HCT116 (cell line): ENCODE data around the gene ACTN4. TPM values are rescaled to one million over a fixed set of nuclear protein-coding genes. Genes with fewer than 3 reads are reported as not detected.

Experiments used
- ATAC-seq: fragments of 200-7000 bp; cut with Tn5 transposase; 2 replicates; pipeline ENCODE4 v1.9.1; 2020; ENCODE audit warnings: mild to moderate bottlenecking, moderate library complexity
- BruUV-seq: library from RNA; stranded (reverse); fragments of 400-500 nt; replicated peaks from 2 replicates; lab custom pipeline; 2021; lab: Mats Ljungman, UMichigan
- CTCF ChIA-PET: fragments of 300-600 bp; sonication (Branson Sonifier 250); formaldehyde crosslinking; loops from one replicate; lab custom pipeline; 2021; ENCODE audit warnings: antibody characterized with exemption; lab: Charles Lee
- POLR2A ChIA-PET: fragments of 300-600, 350-600 bp; sonication (Branson Sonifier 250); formaldehyde crosslinking; loops from one replicate; lab custom pipeline; 2021; ENCODE audit warnings: antibody characterized with exemption; lab: Charles Lee
- RAD21 ChIA-PET, 2 experiments: fragments of 300-600 bp; sonication (Branson Sonifier 250); formaldehyde crosslinking; loops; one replicate each; lab custom pipeline; 2023; ENCODE audit warnings: low total read pairs in 2 of 2; ENCODE audit not compliant: uncharacterized antibody in 2 of 2, unreplicated experiment in 2 of 2, low non-redundant PET in 1 of 2; lab: Charles Lee
- DNase-seq: peaks from one replicate; pipeline ENCODE4 v3.0.0-alpha.2; 2010; ENCODE audit warnings: low read depth, low spot score
- H2AFZ ChIP-seq: fragments of 200-600 bp; shearing (Covaris generic), sonication (generic); 2 replicates; pipeline ENCODE4 v1.6.1; 2017; ENCODE audit warnings: low read depth, mixed run types, mixed read lengths, antibody characterized with exemption, low read length; ENCODE audit not compliant: poor library complexity, severe bottlenecking
- H3K27ac ChIP-seq: 2 replicates; pipeline ENCODE4 v1.5.1; 2012; ENCODE audit warnings: low read depth, low read length
- H3K27me3 ChIP-seq: fragments of 200-600 bp; sonication (generic); 2 replicates; pipeline ENCODE4 v1.6.1; 2016; ENCODE audit warnings: mixed run types, low read length, mixed read lengths; ENCODE audit not compliant: insufficient read depth
- H3K36me3 ChIP-seq, 2 experiments: fragments of 200-500 bp in 1 of 2; fragments of 200-600 bp in 1 of 2; sonication (Bioruptor generic) in 1 of 2; sonication (generic) in 1 of 2; 2 replicates each; pipeline versions ENCODE4 v1.5.1 to v1.6.1; 2014 to 2016; ENCODE audit warnings: low read length in 2 of 2, inconsistent platforms in 1 of 2, mixed read lengths in 1 of 2, mixed run types in 1 of 2; ENCODE audit not compliant: insufficient read depth in 2 of 2, control insufficient read depth in 1 of 2
- H3K4me1 ChIP-seq, 2 experiments: fragments of 200-600 bp in 1 of 2; sonication (generic) in 1 of 2; 2 replicates each; pipeline versions ENCODE4 v1.5.1 to v1.6.1; 2012 to 2017; ENCODE audit warnings: low read length in 2 of 2, inconsistent platforms in 1 of 2, mild to moderate bottlenecking in 1 of 2, mixed read lengths in 1 of 2, mixed run types in 1 of 2, moderate library complexity in 1 of 2; ENCODE audit not compliant: insufficient read depth in 2 of 2, control insufficient read depth in 1 of 2
- H3K4me2 ChIP-seq: fragments of 200-600 bp; sonication (generic); 2 replicates; pipeline ENCODE4 v1.6.1; 2017; ENCODE audit warnings: mixed run types, low read length, mixed read lengths
- H3K4me3 ChIP-seq, 2 experiments: fragments of 200-600 bp in 1 of 2; sonication (generic) in 1 of 2; replicated peaks in 1 of 2; 2 replicates each; pipeline ENCODE4 v1.5.1; 2011 to 2016; ENCODE audit warnings: low read length in 2 of 2, control low read depth in 1 of 2, low read depth in 1 of 2, mild to moderate bottlenecking in 1 of 2, mixed read lengths in 1 of 2, mixed run types in 1 of 2
- H3K79me2 ChIP-seq: fragments of 200-600 bp; sonication (generic); 2 replicates; pipeline ENCODE4 v1.6.1; 2017; ENCODE audit warnings: mild to moderate bottlenecking, mixed run types, low read length, moderate library complexity, mixed read lengths; ENCODE audit not compliant: insufficient read depth
- H3K9ac ChIP-seq: fragments of 200-600 bp; sonication (generic); 2 replicates; pipeline ENCODE4 v1.6.1; 2016; ENCODE audit warnings: low read length, mixed read lengths
- H3K9me2 ChIP-seq: fragments of 200-600 bp; sonication (generic), shearing (Covaris generic); 2 replicates; pipeline ENCODE4 v1.6.1; 2017; ENCODE audit warnings: mixed run types, mild to moderate bottlenecking, moderate library complexity; ENCODE audit not compliant: insufficient read depth
- H3K9me3 ChIP-seq, 2 experiments: fragments of 200-500 bp in 1 of 2; fragments of 200-600 bp in 1 of 2; sonication (Bioruptor generic) in 1 of 2; sonication (generic) in 1 of 2; 2 replicates each; pipeline ENCODE4 v1.6.1; 2014 to 2017; ENCODE audit warnings: low read length in 2 of 2, mixed read lengths in 2 of 2, inconsistent platforms in 1 of 2, low read depth in 1 of 2, mild to moderate bottlenecking in 1 of 2, mixed run types in 1 of 2, moderate library complexity in 1 of 2; ENCODE audit not compliant: control insufficient read depth in 1 of 2, insufficient read depth in 1 of 2
- H4K20me1 ChIP-seq: fragments of 200-600 bp; sonication (generic), shearing (Covaris generic); 2 replicates; pipeline ENCODE4 v1.6.1; 2017; ENCODE audit warnings: mixed run types, mild to moderate bottlenecking, moderate library complexity; ENCODE audit not compliant: insufficient read depth
- CEBPB ChIP-seq: IDR thresholded peaks from 2 replicates; pipeline ENCODE4 v1.6.1; 2012; ENCODE audit warnings: low read depth
- EGR1 ChIP-seq: IDR thresholded peaks from 2 replicates; pipeline ENCODE4 v1.6.1; 2012; ENCODE audit warnings: low read depth
- POLR2AphosphoS5 ChIP-seq: IDR thresholded peaks from 2 replicates; pipeline ENCODE4 v1.6.1; 2011; ENCODE audit warnings: mild to moderate bottlenecking, low read depth, low read length, moderate library complexity
- ZBTB33 ChIP-seq: IDR thresholded peaks from 2 replicates; pipeline ENCODE4 v1.6.1; 2011; ENCODE audit warnings: mild to moderate bottlenecking, low read length, moderate library complexity; ENCODE audit not compliant: insufficient replicate concordance; ENCODE audit errors: extremely low read depth
- ZFX ChIP-seq: fragments of 450-650 bp; IDR thresholded peaks from 2 replicates; pipeline ENCODE4 v1.6.1; 2017
- ZNF274 ChIP-seq: fragments of 200-500 bp; sonication (Bioruptor generic); IDR thresholded peaks from 2 replicates; pipeline ENCODE4 v1.6.1; 2014; ENCODE audit warnings: mild to moderate bottlenecking, low read depth, low read length, inconsistent platforms
- intact Hi-C: fragments of 100-400 bp; cut with micrococcal nuclease; formaldehyde crosslinking; loops from 2 replicates; pipeline ENCODE4 v1.10.0; 2022
- total RNA-seq: library from RNA; stranded (reverse); gene quantifications from one replicate; pipeline ENCODE4 v1.2.1, GENCODE V29; 2021; ENCODE audit not compliant: unreplicated experiment

ACTN4 gene
- total RNA-seq, 1 experiment from 2014 or later = 651 TPM

GRCh38 chr19:38736036-38736412 lies 88.6 kb downstream of the ACTN4 start:
- peak overlapping the region; percentile 68 for H3K4me2 ChIP-seq
- no peaks in the 10 kb centered on the region for H3K9me2 ChIP-seq
- RAD21 ChIA-PET = no interaction called here
- peak overlapping the region; percentile 47 for H3K9ac ChIP-seq
- no TSS peak for BruUV-seq
- H3K9me3 ChIP-seq = no peaks in the 10 kb centered on the region
- ATAC-seq = peak; percentile 46
- CTCF ChIA-PET = no interaction called here
- peak overlapping the region; percentile 32 to 50 for H3K4me3 ChIP-seq
- peaks cover 4 to 7% of the 10 kb centered on the region in 2 experiments; a peak in 2 of 4 replicates for H3K36me3 ChIP-seq
- peak; percentile 59 for TF ChIP-seq EGR1
- no peak for TF ChIP-seq ZBTB33
- no peak for TF ChIP-seq ZNF274
- TF ChIP-seq ZFX = no peak
- TF ChIP-seq POLR2AphosphoS5 = no peak
- TF ChIP-seq CEBPB = no peak
- 0 out of 2 replicates have a peak, but pooled peaks cover 3% of the 10 kb centered on the region for H4K20me1 ChIP-seq
- H2AFZ ChIP-seq = no peak overlapping the region
- POLR2A ChIA-PET = no interaction called here
- H3K4me1 ChIP-seq = peaks cover 13 to 55% of the 10 kb centered on the region in 2 experiments; a peak in 3 of 4 replicates
- H3K79me2 ChIP-seq = no peaks in the 10 kb centered on the region
- peak overlapping the region; percentile 45; the same call in 1 of the 2 replicates for H3K27ac ChIP-seq
- intact Hi-C loops = loop anchor here (5.0 kb wide), 1 partner anchor 96 kb away; the partner anchor contains the start of gene ECH1
- DNase-seq = no peak
- no peaks in the 10 kb centered on the region for H3K27me3 ChIP-seq
